Keratinocyte (primary cell): ENCODE measurements around the gene MYDGF. TPM values are rescaled to one million over a fixed set of nuclear protein-coding genes. Genes with fewer than 3 reads are reported as not detected.

ENCODE experiments used
- DNase-seq: peaks from one replicate; pipeline ENCODE4 v3.0.0-alpha.2; 2011; ENCODE audit warnings: low read depth, missing footprints, low spot score
- FAIRE-seq: peaks from 2 replicates; lab custom pipeline; 2011; peaks lifted over from hg19 to GRCh38; lab: Jason Lieb, UNC
- H2AFZ ChIP-seq: 2 replicates; pipeline ENCODE4 v1.6.0; 2012; ENCODE audit warnings: low read length, control low read depth, inconsistent platforms; ENCODE audit not compliant: control insufficient read depth
- H3K27ac ChIP-seq: 2 replicates; pipeline ENCODE4 v1.5.1; 2011; ENCODE audit warnings: low read length; ENCODE audit not compliant: control insufficient read depth, insufficient read depth
- H3K27me3 ChIP-seq: 3 replicates; pipeline ENCODE4 v1.6.0; 2011; ENCODE audit warnings: low read length; ENCODE audit not compliant: control insufficient read depth, insufficient read depth; ENCODE audit errors: extremely low read depth
- H3K36me3 ChIP-seq, 2 experiments: 2 replicates in 1 of 2; 3 replicates in 1 of 2; pipeline ENCODE4 v1.5.1; 2011; ENCODE audit warnings: low read length in 2 of 2, mild to moderate bottlenecking in 1 of 2; ENCODE audit not compliant: control insufficient read depth in 2 of 2, insufficient read depth in 2 of 2; ENCODE audit errors: extremely low read depth in 1 of 2
- H3K4me1 ChIP-seq: 3 replicates; pipeline ENCODE4 v1.5.1; 2011; ENCODE audit warnings: low read length; ENCODE audit not compliant: control insufficient read depth, insufficient read depth; ENCODE audit errors: extremely low read depth
- H3K4me2 ChIP-seq: 3 replicates; pipeline ENCODE4 v1.6.0; 2011; ENCODE audit warnings: low read depth, low read length; ENCODE audit not compliant: control insufficient read depth, insufficient read depth; ENCODE audit errors: extremely low read depth
- H3K4me3 ChIP-seq, 3 experiments: fragments of 200-600 bp in 1 of 3; sonication (generic) in 1 of 3; 2 replicates in 2 of 3; 3 replicates in 1 of 3; pipeline ENCODE4 v1.5.1; 2011 to 2016; ENCODE audit warnings: low read length in 3 of 3, mild to moderate bottlenecking in 3 of 3, control low read depth in 2 of 3, inconsistent platforms in 1 of 3, low read depth in 1 of 3, mixed read lengths in 1 of 3, mixed run types in 1 of 3, moderate library complexity in 1 of 3; ENCODE audit not compliant: control insufficient read depth in 2 of 3, insufficient read depth in 2 of 3; ENCODE audit errors: extremely low read depth in 1 of 3
- H3K79me2 ChIP-seq: 2 replicates; pipeline ENCODE4 v1.6.0; 2012; ENCODE audit warnings: low read length; ENCODE audit not compliant: control insufficient read depth, insufficient read depth
- H3K9ac ChIP-seq: 3 replicates; pipeline ENCODE4 v1.6.0; 2011; ENCODE audit warnings: low read length; ENCODE audit not compliant: control insufficient read depth, insufficient read depth; ENCODE audit errors: extremely low read depth
- H3K9me1 ChIP-seq: 3 replicates; pipeline ENCODE4 v1.6.0; 2011; ENCODE audit warnings: low read length; ENCODE audit not compliant: control insufficient read depth, insufficient read depth; ENCODE audit errors: extremely low read depth
- H3K9me3 ChIP-seq: 2 replicates; pipeline ENCODE4 v1.5.1; 2012; ENCODE audit warnings: low read depth, low read length; ENCODE audit not compliant: control insufficient read depth
- H4K20me1 ChIP-seq: 3 replicates; pipeline ENCODE4 v1.6.0; 2011; ENCODE audit warnings: low read length; ENCODE audit not compliant: control insufficient read depth, insufficient read depth; ENCODE audit errors: extremely low read depth
- CTCF ChIP-seq, 3 experiments: IDR thresholded peaks in 1 of 3; conservative IDR thresholded peaks in 1 of 3; optimal IDR thresholded peaks in 1 of 3; 2 replicates in 2 of 3; 3 replicates in 1 of 3; pipeline versions ENCODE3 to v1.5.1; 2011; ENCODE audit warnings: low read length in 3 of 3, mild to moderate bottlenecking in 3 of 3, moderate library complexity in 2 of 3, control low read depth in 1 of 3, inconsistent platforms in 1 of 3; ENCODE audit not compliant: insufficient read depth in 2 of 3; ENCODE audit errors: extremely low read depth in 1 of 3
- EZH2 ChIP-seq: IDR thresholded peaks from one replicate; pipeline ENCODE4 v1.6.1; 2012; ENCODE audit warnings: inconsistent platforms, mild to moderate bottlenecking, low read length, moderate library complexity
- dilution Hi-C: fragments of 300-500 bp; cut with MboI; formaldehyde crosslinking; loops from one replicate; pipeline ENCODE4 v1.7.0; 2020; ENCODE audit warnings: low sequenced_read_pairs; ENCODE audit not compliant: extremely low pct_ligation_motif_present
- polyA plus RNA-seq, 5 experiments: library from polyadenylated mRNA; depleted of rRNA in 3 of 5; stranded (reverse) in 3 of 5; stranded (forward) in 1 of 5; unstranded in 1 of 5; fragments of >200 nt; gene quantifications; 1 replicate in 1 of 5; 2 replicates in 3 of 5; 3 replicates in 1 of 5; pipeline versions ENCODE4 v1.2.1 to v1.2.3, GENCODE V29; 2011 to 2012; ENCODE audit warnings: missing spikeins in 2 of 5, low read depth in 1 of 5, low replicate concordance in 1 of 5

MYDGF gene
- polyA plus RNA-seq, 1 donor (not counting 4 experiments of a cell fraction or from before 2014, with no cell fraction given) = 85.9 TPM

- Histone ChIP-seq H3K4me1 (peaks cover 39% of the 10 kb centered on the region), H3K4me2 (peak overlapping the region; percentile 98), H3K79me2 (peaks cover 19% of the 10 kb centered on the region), H3K9ac (peak overlapping the region; percentile 81), H3K27me3 (no peaks in the 10 kb centered on the region), H3K9me3 (no peaks in the 10 kb centered on the region), H3K9me1 (no peaks in the 10 kb centered on the region), H3K27ac (peak overlapping the region; percentile 64), H4K20me1 (no peaks in the 10 kb centered on the region), H3K36me3 (no peaks in the 10 kb centered on the region), H3K4me3 (peak overlapping the region; percentile 70 to 98 (median 89)), H2AFZ (peak overlapping the region; percentile 74)
- TF ChIP-seq EZH2 = no peak
- TF ChIP-seq CTCF (optimal IDR thresholded peaks at IDR 0.05 in 1 of 3, IDR thresholded peaks at IDR 0.05 in 1 of 3, conservative IDR thresholded peaks at IDR 0.05 in 1 of 3; ENCODE audit: extremely low read depth in 1 of 3, insufficient read depth in 2 of 3, low read length in 3 of 3) = no peak
- FAIRE-seq = no peak
- dilution Hi-C loops = no loop called here
- DNase-seq = no peak
These were observed 30.5 kb downstream of the MYDGF start for GRCh38 chr19:4639531-4640246.

- TF ChIP-seq EZH2 = no peak
- TF ChIP-seq CTCF (optimal IDR thresholded peaks at IDR 0.05 in 1 of 3, IDR thresholded peaks at IDR 0.05 in 1 of 3, conservative IDR thresholded peaks at IDR 0.05 in 1 of 3; ENCODE audit: extremely low read depth in 1 of 3, insufficient read depth in 2 of 3, low read length in 3 of 3) = no peak
- Histone ChIP-seq H3K4me3 (peak within 1 kb of the TSS; percentile 70 to 98 (median 89)), H3K4me1 (peaks cover 46% of the 10 kb centered on the region), H3K9me3 (no peaks in the 10 kb centered on the region), H3K27ac (peak within 1 kb of the TSS; percentile 78), H3K36me3 (no peaks in the 10 kb centered on the region), H3K27me3 (no peaks in the 10 kb centered on the region), H4K20me1 (no peaks in the 10 kb centered on the region), H2AFZ (peak within 1 kb of the TSS; percentile 86), H3K79me2 (peaks cover 19% of the 10 kb centered on the region), H3K9ac (peak within 1 kb of the TSS; percentile 81), H3K4me2 (peak within 1 kb of the TSS; percentile 98), H3K9me1 (no peaks in the 10 kb centered on the region)
- DNase-seq (peak; percentile 67), FAIRE-seq (no peak)
- dilution Hi-C loops = no loop called here
These were observed 31.2 kb downstream of the MYDGF start, which contains the start of gene TNFAIP8L1 for GRCh38 chr19:4638828-4639530. TSS of gene TNFAIP8L1 (plus strand) at chr19:4639516. CDS start at chr19:4651870, 12,354 bp downstream.
